HepG2 (cell line): Measurements from ENCODE around the gene CNPPD1. TPM values are rescaled to one million over a fixed set of nuclear protein-coding genes. Genes with fewer than 3 reads are reported as not detected.

ENCODE experiments used
- ATF7 ChIP-seq, 2 experiments: fragments of 450-650 bp in 1 of 2; sonication (generic) in 1 of 2; formaldehyde crosslinking in 1 of 2; IDR thresholded peaks; 2 replicates each; pipeline versions ENCODE4 v1.4.0 to v1.6.1; 2016 to 2020; ENCODE audit warnings: antibody characterized with exemption in 1 of 2, mild to moderate bottlenecking in 1 of 2, missing genetic modification reagents in 1 of 2
- CHD2 ChIP-seq: IDR thresholded peaks from 2 replicates; pipeline ENCODE4 v1.6.1; 2011; ENCODE audit warnings: low read depth, low read length, improper control_type of control experiment
- DNMT3B ChIP-seq: conservative IDR thresholded peaks from 2 replicates; pipeline ENCODE4 v1.6.1; 2016; ENCODE audit warnings: missing biosample characterization, control low read depth
- FOXM1 ChIP-seq: sonication (generic); formaldehyde crosslinking; IDR thresholded peaks from 2 replicates; pipeline ENCODE4 v1.5.0; 2020; ENCODE audit warnings: missing genetic modification reagents
- MLLT10 ChIP-seq: sonication (generic); formaldehyde crosslinking; IDR thresholded peaks from 2 replicates; pipeline ENCODE4 v1.4.0; 2020; ENCODE audit warnings: missing genetic modification reagents
- MTA3 ChIP-seq: sonication (generic); formaldehyde crosslinking; IDR thresholded peaks from 2 replicates; pipeline ENCODE4 v1.4.0; 2020; ENCODE audit warnings: missing genetic modification reagents
- NR1H2 ChIP-seq: sonication (generic); formaldehyde crosslinking; IDR thresholded peaks from 2 replicates; pipeline ENCODE4 v1.8.1; 2022; ENCODE audit warnings: low read depth, missing genetic modification reagents, borderline replicate concordance
- RFX1 ChIP-seq: fragments of 450-650 bp; IDR thresholded peaks from 2 replicates; pipeline ENCODE4 v1.6.1; 2017
- SP5 ChIP-seq: IDR thresholded peaks from 2 replicates; pipeline ENCODE4 v1.6.1; 2016; ENCODE audit warnings: low read depth, borderline replicate concordance
- TMF1 ChIP-seq: sonication (generic); formaldehyde crosslinking; IDR thresholded peaks from 2 replicates; pipeline ENCODE4 v1.8.1; 2022; ENCODE audit warnings: low read depth, missing genetic modification reagents
- ZEB1 ChIP-seq: IDR thresholded peaks from 2 replicates; pipeline ENCODE4 v1.6.1; 2012; ENCODE audit warnings: mild to moderate bottlenecking, low read depth, inconsistent platforms; ENCODE audit not compliant: insufficient replicate concordance
- ZFP41 ChIP-seq: sonication (generic); formaldehyde crosslinking; IDR thresholded peaks from 2 replicates; pipeline ENCODE4 v1.4.0; 2020; ENCODE audit warnings: mild to moderate bottlenecking, missing genetic modification reagents, borderline replicate concordance
- ZNF205 ChIP-seq: IDR thresholded peaks from 2 replicates; pipeline ENCODE4 v1.6.1; 2018; ENCODE audit warnings: missing biosample characterization, missing genetic modification reagents
- ZNF30 ChIP-seq: sonication (generic); formaldehyde crosslinking; IDR thresholded peaks from 2 replicates; pipeline ENCODE4 v1.5.0; 2020; ENCODE audit warnings: mild to moderate bottlenecking, missing genetic modification reagents
- ZNF383 ChIP-seq: sonication (generic); formaldehyde crosslinking; IDR thresholded peaks from 2 replicates; pipeline ENCODE4 v1.4.0; 2020; ENCODE audit warnings: missing genetic modification reagents, mild to moderate bottlenecking, borderline replicate concordance
- ZNF781 ChIP-seq: sonication (generic); formaldehyde crosslinking; IDR thresholded peaks from 2 replicates; pipeline ENCODE4 v1.5.1; 2020; ENCODE audit warnings: borderline replicate concordance, mild to moderate bottlenecking, missing genetic modification reagents; ENCODE audit errors: not compliant biosample characterization
- ZSCAN25 ChIP-seq: sonication (generic); formaldehyde crosslinking; IDR thresholded peaks from 2 replicates; pipeline ENCODE4 v1.8.0; 2022; ENCODE audit warnings: mild to moderate bottlenecking, missing genetic modification reagents
- polyA plus RNA-seq, 8 experiments: library from polyadenylated mRNA; depleted of rRNA in 3 of 8; stranded (reverse) in 7 of 8; unstranded in 1 of 8; fragments of >200 nt; fragmentation: Illumina TruSeq in 4 of 8; extraction: Trizol in 4 of 8; gene quantifications; 2 replicates each; pipeline versions ENCODE4 v1.2.1 to v1.2.3, GENCODE V29; 2011 to 2016; ENCODE audit warnings: low read depth in 4 of 8, missing spikeins in 1 of 8, mixed read lengths in 1 of 8; ENCODE audit not compliant: insufficient read depth in 1 of 8
- total RNA-seq, 5 experiments: library from RNA; depleted of rRNA; stranded (reverse); fragments of >200 nt; fragmentation: Illumina TruSeq; extraction: Trizol; gene quantifications; 2 replicates each; pipeline ENCODE4 v1.2.3, GENCODE V29; 2016; ENCODE audit warnings: low read depth in 1 of 5
- TF ChIP-seq, protein P1 (sequence below): sonication (generic); formaldehyde crosslinking; IDR thresholded peaks from 2 replicates; pipeline ENCODE4 v1.4.0; 2020; ENCODE audit warnings: missing genetic modification reagents, borderline replicate concordance
- TF ChIP-seq, protein P2 (sequence below): IDR thresholded peaks from 2 replicates; pipeline ENCODE4 v1.6.1; 2016; ENCODE audit warnings: missing biosample characterization, missing genetic modification reagents, low read depth
- TF ChIP-seq, protein P3 (sequence below): sonication (generic); formaldehyde crosslinking; IDR thresholded peaks from 2 replicates; pipeline ENCODE4 v1.9.0; 2021; ENCODE audit warnings: missing genetic modification reagents, mild to moderate bottlenecking, borderline replicate concordance
- TF ChIP-seq, protein P4 (sequence below): sonication (generic); formaldehyde crosslinking; IDR thresholded peaks from 2 replicates; pipeline ENCODE4 v1.9.0; 2021; ENCODE audit warnings: missing genetic modification reagents, borderline replicate concordance

The CNPPD1 gene
- total and polyA plus RNA-seq, 2 of the 13 experiments (the other 11 are each of a cell fraction or from before 2014, with no cell fraction given) = 35.5 to 49.4 TPM

DNA sequence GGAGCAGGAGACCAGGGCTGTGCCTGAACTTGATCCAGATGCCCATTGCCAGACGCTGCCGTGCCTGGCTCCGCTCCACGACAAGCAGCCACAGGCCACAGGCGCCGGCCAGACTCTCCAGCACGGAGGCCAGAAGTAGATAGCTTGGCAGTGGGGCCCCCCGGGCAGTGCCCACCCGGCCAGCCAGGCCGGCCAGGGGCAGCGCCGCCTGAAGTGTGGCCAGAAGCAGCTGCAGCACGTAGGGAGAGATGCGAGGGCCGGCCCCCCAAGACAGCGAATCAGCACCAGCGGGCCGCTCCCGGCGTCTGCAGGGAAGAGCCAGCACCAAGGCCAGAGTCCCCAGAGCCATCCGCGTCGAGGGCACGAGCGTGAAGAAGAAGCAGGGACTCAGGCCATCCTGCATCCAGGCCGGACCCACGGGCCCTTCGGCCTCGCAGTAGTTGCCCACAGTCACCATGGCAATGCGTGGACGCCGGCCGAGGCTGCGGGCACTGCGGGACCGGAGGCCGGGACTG, 41.5 kb upstream of the CNPPD1 start (continued):
- TF ChIP-seq, protein P1, sequence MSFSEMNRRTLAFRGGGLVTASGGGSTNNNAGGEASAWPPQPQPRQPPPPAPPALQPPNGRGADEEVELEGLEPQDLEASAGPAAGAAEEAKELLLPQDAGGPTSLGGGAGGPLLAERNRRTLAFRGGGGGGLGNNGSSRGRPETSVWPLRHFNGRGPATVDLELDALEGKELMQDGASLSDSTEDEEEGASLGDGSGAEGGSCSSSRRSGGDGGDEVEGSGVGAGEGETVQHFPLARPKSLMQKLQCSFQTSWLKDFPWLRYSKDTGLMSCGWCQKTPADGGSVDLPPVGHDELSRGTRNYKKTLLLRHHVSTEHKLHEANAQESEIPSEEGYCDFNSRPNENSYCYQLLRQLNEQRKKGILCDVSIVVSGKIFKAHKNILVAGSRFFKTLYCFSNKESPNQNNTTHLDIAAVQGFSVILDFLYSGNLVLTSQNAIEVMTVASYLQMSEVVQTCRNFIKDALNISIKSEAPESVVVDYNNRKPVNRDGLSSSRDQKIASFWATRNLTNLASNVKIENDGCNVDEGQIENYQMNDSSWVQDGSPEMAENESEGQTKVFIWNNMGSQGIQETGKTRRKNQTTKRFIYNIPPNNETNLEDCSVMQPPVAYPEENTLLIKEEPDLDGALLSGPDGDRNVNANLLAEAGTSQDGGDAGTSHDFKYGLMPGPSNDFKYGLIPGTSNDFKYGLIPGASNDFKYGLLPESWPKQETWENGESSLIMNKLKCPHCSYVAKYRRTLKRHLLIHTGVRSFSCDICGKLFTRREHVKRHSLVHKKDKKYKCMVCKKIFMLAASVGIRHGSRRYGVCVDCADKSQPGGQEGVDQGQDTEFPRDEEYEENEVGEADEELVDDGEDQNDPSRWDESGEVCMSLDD = peak; percentile 86; the same call in 1 of the 2 replicates
- TF ChIP-seq ZNF781 (CRISPR knock-in tag) (no peak), TMF1 (CRISPR knock-in tag) (no peak), RFX1 (peak; percentile 58; the same call in 1 of the 2 replicates), CHD2 (no peak), ZEB1 (no peak), MTA3 (CRISPR knock-in tag) (no peak), FOXM1 (no peak), ZSCAN25 (CRISPR knock-in tag) (0 out of 2 replicates have a peak, but pooled peaks have one; percentile 17), NR1H2 (CRISPR knock-in tag) (peak; percentile 96), ZNF383 (peak; percentile 39; the same call in 1 of the 2 replicates), ZNF205 (CRISPR knock-in tag) (no peak), MLLT10 (0 out of 2 replicates have a peak, but pooled peaks have one; percentile 14), DNMT3B (CRISPR knock-in tag) (0 out of 2 replicates have a peak, but pooled peaks have one; percentile 7), SP5 (CRISPR knock-in tag) (no peak), ZNF30 (no peak), ATF7 (IDR thresholded peaks at IDR 0.05) (no peak), ATF7 (CRISPR knock-in tag; IDR thresholded peaks at IDR 0.05) (no peak), ZFP41 (CRISPR knock-in tag) (no peak; the same call in 1 of the 2 replicates)
- TF ChIP-seq, protein P2, sequence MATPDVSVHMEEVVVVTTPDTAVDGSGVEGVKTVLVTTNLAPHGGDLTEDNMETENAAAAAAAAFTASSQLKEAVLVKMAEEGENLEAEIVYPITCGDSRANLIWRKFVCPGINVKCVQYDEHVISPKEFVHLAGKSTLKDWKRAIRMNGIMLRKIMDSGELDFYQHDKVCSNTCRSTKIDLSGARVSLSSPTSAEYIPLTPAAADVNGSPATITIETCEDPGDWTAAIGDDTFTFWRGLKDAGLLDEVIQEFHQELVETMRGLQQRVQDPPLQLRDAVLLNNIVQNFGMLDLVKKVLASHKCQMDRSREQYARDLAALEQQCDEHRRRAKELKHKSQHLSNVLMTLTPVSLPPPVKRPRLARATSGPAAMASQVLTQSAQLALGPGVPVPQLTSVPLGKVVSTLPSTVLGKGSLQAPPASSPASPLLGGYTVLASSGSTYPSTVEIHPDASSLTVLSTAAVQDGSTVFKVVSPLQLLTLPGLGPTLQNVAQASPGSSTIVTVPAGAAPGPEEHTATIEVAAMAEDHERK = no peak
- TF ChIP-seq, protein P3, sequence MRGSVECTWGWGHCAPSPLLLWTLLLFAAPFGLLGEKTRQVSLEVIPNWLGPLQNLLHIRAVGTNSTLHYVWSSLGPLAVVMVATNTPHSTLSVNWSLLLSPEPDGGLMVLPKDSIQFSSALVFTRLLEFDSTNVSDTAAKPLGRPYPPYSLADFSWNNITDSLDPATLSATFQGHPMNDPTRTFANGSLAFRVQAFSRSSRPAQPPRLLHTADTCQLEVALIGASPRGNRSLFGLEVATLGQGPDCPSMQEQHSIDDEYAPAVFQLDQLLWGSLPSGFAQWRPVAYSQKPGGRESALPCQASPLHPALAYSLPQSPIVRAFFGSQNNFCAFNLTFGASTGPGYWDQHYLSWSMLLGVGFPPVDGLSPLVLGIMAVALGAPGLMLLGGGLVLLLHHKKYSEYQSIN = 0 out of 2 replicates have a peak, but pooled peaks have one; percentile 33
- TF ChIP-seq, protein P4, sequence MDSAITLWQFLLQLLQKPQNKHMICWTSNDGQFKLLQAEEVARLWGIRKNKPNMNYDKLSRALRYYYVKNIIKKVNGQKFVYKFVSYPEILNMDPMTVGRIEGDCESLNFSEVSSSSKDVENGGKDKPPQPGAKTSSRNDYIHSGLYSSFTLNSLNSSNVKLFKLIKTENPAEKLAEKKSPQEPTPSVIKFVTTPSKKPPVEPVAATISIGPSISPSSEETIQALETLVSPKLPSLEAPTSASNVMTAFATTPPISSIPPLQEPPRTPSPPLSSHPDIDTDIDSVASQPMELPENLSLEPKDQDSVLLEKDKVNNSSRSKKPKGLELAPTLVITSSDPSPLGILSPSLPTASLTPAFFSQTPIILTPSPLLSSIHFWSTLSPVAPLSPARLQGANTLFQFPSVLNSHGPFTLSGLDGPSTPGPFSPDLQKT = 0 out of 2 replicates have a peak, but pooled peaks have one; percentile 46
